Panc1 (cell line): Measurements from ENCODE around the gene SLC27A1. TPM values are rescaled to one million over a fixed set of nuclear protein-coding genes. Genes with fewer than 3 reads are reported as not detected.

Source experiments
- ATAC-seq: fragments of 200-7000 bp; cut with Tn5 transposase; 2 replicates; pipeline ENCODE4 v1.9.1; 2020; ENCODE audit warnings: mild to moderate bottlenecking, moderate library complexity
- BruUV-seq: library from RNA; stranded (reverse); fragments of 400-500 nt; replicated peaks from 2 replicates; lab custom pipeline; 2021; lab: Mats Ljungman, UMichigan
- CTCF ChIA-PET: fragments of 300-600 bp; sonication (Branson Sonifier 250); formaldehyde crosslinking; loops from one replicate; lab custom pipeline; 2022; ENCODE audit warnings: antibody characterized with exemption; lab: Charles Lee
- POLR2A ChIA-PET: fragments of 300-600 bp; sonication (Branson Sonifier 250); formaldehyde crosslinking; loops from one replicate; lab custom pipeline; 2022; ENCODE audit warnings: antibody characterized with exemption; lab: Charles Lee
- DNase-seq: peaks from one replicate; pipeline ENCODE4 v3.0.0-alpha.2; 2010; ENCODE audit warnings: low read depth, low spot score
- H3K27ac ChIP-seq: 2 replicates; pipeline ENCODE4 v1.5.1; 2011; ENCODE audit warnings: mild to moderate bottlenecking, low read length, inconsistent platforms
- H3K27me3 ChIP-seq: fragments of 200-500 bp; sonication (Bioruptor generic); 2 replicates; pipeline ENCODE4 v1.6.0; 2014; ENCODE audit warnings: low read length, inconsistent platforms; ENCODE audit not compliant: control insufficient read depth, insufficient read depth
- H3K36me3 ChIP-seq: fragments of 200-500 bp; sonication (Bioruptor generic); 2 replicates; pipeline ENCODE4 v1.5.1; 2014; ENCODE audit warnings: inconsistent platforms, mild to moderate bottlenecking, low read length, moderate library complexity; ENCODE audit not compliant: control insufficient read depth, insufficient read depth
- H3K4me1 ChIP-seq: 2 replicates; pipeline ENCODE4 v1.5.1; 2011; ENCODE audit warnings: inconsistent platforms, mild to moderate bottlenecking, low read length, moderate library complexity; ENCODE audit not compliant: control insufficient read depth, insufficient read depth
- H3K4me3 ChIP-seq, 2 experiments: 2 replicates each; pipeline ENCODE4 v1.5.1; 2011 to 2012; ENCODE audit warnings: low read depth in 2 of 2, low read length in 2 of 2, mild to moderate bottlenecking in 2 of 2, inconsistent platforms in 1 of 2, moderate library complexity in 1 of 2
- H3K9me3 ChIP-seq: fragments of 200-500 bp; sonication (Bioruptor generic); 2 replicates; pipeline ENCODE4 v1.5.1; 2014; ENCODE audit warnings: low read depth, mild to moderate bottlenecking, inconsistent platforms, low read length, moderate library complexity; ENCODE audit not compliant: control insufficient read depth, insufficient read depth
- CTCF ChIP-seq: fragments of 450-650 bp; IDR thresholded peaks from 2 replicates; pipeline ENCODE4 v1.5.1; 2017; ENCODE audit warnings: mild to moderate bottlenecking
- POLR2AphosphoS5 ChIP-seq: IDR thresholded peaks from 2 replicates; pipeline ENCODE4 v1.6.1; 2012; ENCODE audit warnings: mild to moderate bottlenecking, low read depth, low read length, moderate library complexity
- SIN3A ChIP-seq: IDR thresholded peaks from 2 replicates; pipeline ENCODE4 v1.6.1; 2012; ENCODE audit warnings: low read depth, mild to moderate bottlenecking, low read length, moderate library complexity, borderline replicate concordance; ENCODE audit not compliant: insufficient read depth
- TCF7L2 ChIP-seq: IDR thresholded peaks from 2 replicates; pipeline ENCODE4 v1.6.1; 2011; ENCODE audit warnings: mild to moderate bottlenecking, low read depth, low read length, inconsistent platforms
- in situ Hi-C: cut with HindIII; loops from 2 replicates; pipeline ENCODE4 v1.10.0; 2016; ENCODE audit warnings: low sequenced_read_pairs, low pct_unique_long_range_greater_than_20kb
- intact Hi-C: fragments of 100-400 bp; cut with micrococcal nuclease; formaldehyde crosslinking; loops from one replicate; pipeline ENCODE4 v1.10.0; 2022; ENCODE audit not compliant: unreplicated experiment
- total RNA-seq: library from RNA; stranded (reverse); gene quantifications from one replicate; pipeline ENCODE4 v1.2.1, GENCODE V29; 2021; ENCODE audit not compliant: unreplicated experiment
- TF ChIP-seq, protein P1 (sequence below), 2 experiments: IDR thresholded peaks; 2 replicates each; pipeline ENCODE4 v1.6.1; 2011 to 2012; ENCODE audit warnings: low read depth in 2 of 2, control low read depth in 1 of 2, low read length in 1 of 2, mild to moderate bottlenecking in 1 of 2, moderate library complexity in 1 of 2; ENCODE audit not compliant: insufficient read depth in 1 of 2

Gene SLC27A1
- total RNA-seq, 1 experiment from 2014 or later, result 5.4 TPM

DNA sequence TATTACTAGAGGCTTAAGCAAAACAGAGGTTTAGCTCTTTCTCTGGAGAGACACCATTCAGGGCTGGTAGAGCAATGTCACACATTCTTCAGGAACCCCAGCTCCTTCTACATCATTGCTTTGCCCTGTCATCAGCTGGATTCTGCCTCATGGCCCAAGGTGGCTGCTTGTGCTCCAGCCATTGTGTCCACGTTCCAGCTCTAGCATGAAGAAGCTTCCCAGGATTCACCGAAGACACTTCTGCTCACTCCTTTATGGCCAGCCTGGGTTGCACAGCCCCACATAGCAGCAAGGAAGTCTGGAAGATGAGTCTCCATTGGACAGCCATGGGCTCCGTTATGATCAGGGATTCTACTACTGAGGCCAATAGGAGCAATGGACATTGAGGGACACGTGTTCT is 54.3 kb downstream of the SLC27A1 start:
- ChIA-PET POLR2A (interaction anchor here (0.5 kb wide), 1 partner anchor 343 kb away, joined by 13 read pairs; no protein-coding TSS in a partner anchor), CTCF (no interaction called here)
- H3K27ac ChIP-seq, result no peak overlapping the region
- no peaks in the 10 kb centered on the region for H3K36me3 ChIP-seq
- TF ChIP-seq SIN3A (no peak), CTCF (no peak)
- ATAC-seq, result no peak
- no peaks in the 10 kb centered on the region for H3K4me1 ChIP-seq
- intact Hi-C loops, result no loop called here
- no peak overlapping the region for H3K4me3 ChIP-seq
- H3K27me3 ChIP-seq, result no peaks in the 10 kb centered on the region
- in situ Hi-C loops, result no loop called here
- H3K9me3 ChIP-seq, result no peaks in the 10 kb centered on the region
- no TSS peak for BruUV-seq
- no peak for DNase-seq

- H3K9me3 ChIP-seq, result no peaks in the 10 kb centered on the region
- BruUV-seq, result no TSS peak
- no peak for DNase-seq
- ChIA-PET POLR2A (no interaction called here), CTCF (no interaction called here)
- no peaks in the 10 kb centered on the region for H3K4me1 ChIP-seq
- TF ChIP-seq SIN3A, result no peak
- no peak for TF ChIP-seq TCF7L2
- TF ChIP-seq, protein P1, sequence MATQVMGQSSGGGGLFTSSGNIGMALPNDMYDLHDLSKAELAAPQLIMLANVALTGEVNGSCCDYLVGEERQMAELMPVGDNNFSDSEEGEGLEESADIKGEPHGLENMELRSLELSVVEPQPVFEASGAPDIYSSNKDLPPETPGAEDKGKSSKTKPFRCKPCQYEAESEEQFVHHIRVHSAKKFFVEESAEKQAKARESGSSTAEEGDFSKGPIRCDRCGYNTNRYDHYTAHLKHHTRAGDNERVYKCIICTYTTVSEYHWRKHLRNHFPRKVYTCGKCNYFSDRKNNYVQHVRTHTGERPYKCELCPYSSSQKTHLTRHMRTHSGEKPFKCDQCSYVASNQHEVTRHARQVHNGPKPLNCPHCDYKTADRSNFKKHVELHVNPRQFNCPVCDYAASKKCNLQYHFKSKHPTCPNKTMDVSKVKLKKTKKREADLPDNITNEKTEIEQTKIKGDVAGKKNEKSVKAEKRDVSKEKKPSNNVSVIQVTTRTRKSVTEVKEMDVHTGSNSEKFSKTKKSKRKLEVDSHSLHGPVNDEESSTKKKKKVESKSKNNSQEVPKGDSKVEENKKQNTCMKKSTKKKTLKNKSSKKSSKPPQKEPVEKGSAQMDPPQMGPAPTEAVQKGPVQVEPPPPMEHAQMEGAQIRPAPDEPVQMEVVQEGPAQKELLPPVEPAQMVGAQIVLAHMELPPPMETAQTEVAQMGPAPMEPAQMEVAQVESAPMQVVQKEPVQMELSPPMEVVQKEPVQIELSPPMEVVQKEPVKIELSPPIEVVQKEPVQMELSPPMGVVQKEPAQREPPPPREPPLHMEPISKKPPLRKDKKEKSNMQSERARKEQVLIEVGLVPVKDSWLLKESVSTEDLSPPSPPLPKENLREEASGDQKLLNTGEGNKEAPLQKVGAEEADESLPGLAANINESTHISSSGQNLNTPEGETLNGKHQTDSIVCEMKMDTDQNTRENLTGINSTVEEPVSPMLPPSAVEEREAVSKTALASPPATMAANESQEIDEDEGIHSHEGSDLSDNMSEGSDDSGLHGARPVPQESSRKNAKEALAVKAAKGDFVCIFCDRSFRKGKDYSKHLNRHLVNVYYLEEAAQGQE (IDR thresholded peaks at IDR 0.05; ENCODE audit: insufficient read depth in 1 of 2, low read depth in 2 of 2, low read length in 1 of 2), result no peak
- TF ChIP-seq POLR2AphosphoS5, result no peak
- TF ChIP-seq CTCF, result no peak
- H3K27ac ChIP-seq, result no peak overlapping the region
- intact Hi-C loops, result no loop called here
- no peak for ATAC-seq
- in situ Hi-C loops, result no loop called here
- no peak overlapping the region for H3K4me3 ChIP-seq
- H3K27me3 ChIP-seq, result no peaks in the 10 kb centered on the region
- no peaks in the 10 kb centered on the region for H3K36me3 ChIP-seq
Observed at GRCh38 chr19:17525141-17525540, 54.8 kb downstream of the SLC27A1 start.
